HG02678 (cell line): ENCODE results near the gene TF.

ENCODE experiments used
- ATAC-seq: cut with Tn5 transposase; IDR thresholded peaks from one replicate; pipeline ENCODE4 v1.9.1; 2021; ENCODE audit warnings: mild to moderate bottlenecking, moderate library complexity; ENCODE audit not compliant: unreplicated experiment

Gene TF

GRCh38 chr3:133746712-133747066 is 496 bp downstream of the TF start:
- no peak for ATAC-seq

- no peak for ATAC-seq
Observed at GRCh38 chr3:133747373-133747772, 1.2 kb downstream of the TF start.

GRCh38 chr3:133747907-133748639 is 1.9 kb downstream of the TF start:
- no peak for ATAC-seq

- no peak for ATAC-seq
Observed at GRCh38 chr3:133749427-133750258, 3.5 kb downstream of the TF start.

- no peak for ATAC-seq
Observed at GRCh38 chr3:133750259-133750656, 4.1 kb downstream of the TF start.

- ATAC-seq = no peak
Observed at GRCh38 chr3:133753107-133753778, 7.0 kb downstream of the TF start.

- no peak for ATAC-seq
Observed at GRCh38 chr3:133753779-133754164, 7.6 kb downstream of the TF start.

- no peak for ATAC-seq
Observed at GRCh38 chr3:133754455-133754854, 8.3 kb downstream of the TF start.

- ATAC-seq = no peak
Observed at GRCh38 chr3:133754973-133755828, 9.0 kb downstream of the TF start.

GRCh38 chr3:133756716-133757694 is 10.8 kb downstream of the TF start:
- ATAC-seq = no peak

GRCh38 chr3:133757701-133758567 is 11.7 kb downstream of the TF start:
- ATAC-seq = no peak

GRCh38 chr3:133758568-133758928 is 12.4 kb downstream of the TF start:
- no peak for ATAC-seq

GRCh38 chr3:133758964-133759739 is 13.0 kb downstream of the TF start:
- no peak for ATAC-seq

- no peak for ATAC-seq
Observed at GRCh38 chr3:133759740-133760305, 13.6 kb downstream of the TF start.

- ATAC-seq = no peak
Observed at GRCh38 chr3:133760916-133761315, 14.7 kb downstream of the TF start.

GRCh38 chr3:133761605-133762484 is 15.7 kb downstream of the TF start:
- no peak for ATAC-seq

- ATAC-seq = no peak
Observed at GRCh38 chr3:133762539-133762938, 16.3 kb downstream of the TF start.
